HepG2 (cell line): ENCODE data around the gene RING1. TPM values are rescaled to one million over a fixed set of nuclear protein-coding genes. Genes with fewer than 3 reads are reported as not detected.
A peak's percentile ranks its signal among the peaks of the same experiment; 100 is the strongest.

Experiments
- ASH2L ChIP-seq: fragments of 300-600, 200-600 bp; sonication (generic); IDR thresholded peaks from 2 replicates; pipeline ENCODE4 v1.7.0; 2017; ENCODE audit warnings: low read depth, mild to moderate bottlenecking, moderate library complexity, mixed read lengths, low read length; ENCODE audit not compliant: insufficient read length
- CCAR2 ChIP-seq: fragments of 200-400 bp; formaldehyde crosslinking; optimal IDR thresholded peaks from 2 replicates; pipeline ENCODE3; 2018; ENCODE audit warnings: low read depth, mild to moderate bottlenecking, low read length, moderate library complexity
- EHMT2 ChIP-seq: fragments of 200-600 bp; sonication (generic); IDR thresholded peaks from 2 replicates; pipeline ENCODE4 v1.7.0; 2017; ENCODE audit warnings: antibody characterized with exemption, low read depth, low read length, borderline replicate concordance
- ESRRA ChIP-seq: sonication (generic); formaldehyde crosslinking; IDR thresholded peaks from 2 replicates; pipeline ENCODE4 v1.5.1; 2020; ENCODE audit warnings: mild to moderate bottlenecking, low read depth, missing genetic modification reagents
- ISL2 ChIP-seq: sonication (generic); formaldehyde crosslinking; IDR thresholded peaks from 2 replicates; pipeline ENCODE4 v1.5.0; 2020; ENCODE audit warnings: missing genetic modification reagents
- KDM6A ChIP-seq: IDR thresholded peaks from 2 replicates; pipeline ENCODE4 v1.6.1; 2016; ENCODE audit warnings: low read depth
- KLF13 ChIP-seq: sonication (generic); formaldehyde crosslinking; IDR thresholded peaks from 2 replicates; pipeline ENCODE4 v1.4.0; 2020; ENCODE audit warnings: mild to moderate bottlenecking, missing genetic modification reagents
- MAF1 ChIP-seq: sonication (generic); formaldehyde crosslinking; IDR thresholded peaks from 2 replicates; pipeline ENCODE4 v1.5.0; 2020; ENCODE audit warnings: missing genetic modification reagents, borderline replicate concordance
- RXRB ChIP-seq: IDR thresholded peaks from 2 replicates; pipeline ENCODE4 v1.6.1; 2016; ENCODE audit warnings: borderline replicate concordance, missing genetic modification reagents, missing compliant biosample characterization
- SAP130 ChIP-seq: IDR thresholded peaks from 2 replicates; pipeline ENCODE4 v1.6.1; 2016; ENCODE audit warnings: low read depth
- TP53 ChIP-seq: sonication (generic); formaldehyde crosslinking; conservative IDR thresholded peaks from 2 replicates; pipeline ENCODE4 v1.4.0; 2020; ENCODE audit warnings: missing genetic modification reagents
- ZFP36 ChIP-seq: fragments of 150-350 bp; IDR thresholded peaks from 2 replicates; pipeline ENCODE4 v1.6.1; 2018; ENCODE audit warnings: borderline replicate concordance, low read length, low read depth; ENCODE audit not compliant: partially characterized antibody
- ZNF317 ChIP-seq: sonication (generic); formaldehyde crosslinking; IDR thresholded peaks from 2 replicates; pipeline ENCODE4 v1.5.0; 2020; ENCODE audit warnings: mild to moderate bottlenecking, missing genetic modification reagents
- ZNF333 ChIP-seq: sonication (generic); formaldehyde crosslinking; IDR thresholded peaks from 2 replicates; pipeline ENCODE4 v1.4.0; 2020; ENCODE audit warnings: mild to moderate bottlenecking, missing genetic modification reagents, borderline replicate concordance
- ZNF709 ChIP-seq: sonication (generic); formaldehyde crosslinking; IDR thresholded peaks from 2 replicates; pipeline ENCODE4 v1.5.0; 2020; ENCODE audit warnings: mild to moderate bottlenecking, missing genetic modification reagents
- ZSCAN12 ChIP-seq: sonication (generic); formaldehyde crosslinking; IDR thresholded peaks from 2 replicates; pipeline ENCODE4 v1.9.0; 2021; ENCODE audit warnings: mild to moderate bottlenecking, missing genetic modification reagents
- polyA plus RNA-seq, 8 experiments: library from polyadenylated mRNA; depleted of rRNA in 3 of 8; stranded (reverse) in 7 of 8; unstranded in 1 of 8; fragments of >200 nt; fragmentation: Illumina TruSeq in 4 of 8; extraction: Trizol in 4 of 8; gene quantifications; 2 replicates each; pipeline versions ENCODE4 v1.2.1 to v1.2.3, GENCODE V29; 2011 to 2016; ENCODE audit warnings: low read depth in 4 of 8, missing spikeins in 1 of 8, mixed read lengths in 1 of 8; ENCODE audit not compliant: insufficient read depth in 1 of 8
- total RNA-seq, 5 experiments: library from RNA; depleted of rRNA; stranded (reverse); fragments of >200 nt; fragmentation: Illumina TruSeq; extraction: Trizol; gene quantifications; 2 replicates each; pipeline ENCODE4 v1.2.3, GENCODE V29; 2016; ENCODE audit warnings: low read depth in 1 of 5
- TF ChIP-seq, protein P1 (sequence below): sonication (generic); formaldehyde crosslinking; IDR thresholded peaks from 2 replicates; pipeline ENCODE4 v1.4.0; 2020; ENCODE audit warnings: missing genetic modification reagents
- TF ChIP-seq, protein P2 (sequence below): sonication (generic); formaldehyde crosslinking; IDR thresholded peaks from 2 replicates; pipeline ENCODE4 v1.4.0; 2020; ENCODE audit warnings: mild to moderate bottlenecking, missing genetic modification reagents, borderline replicate concordance
- TF ChIP-seq, protein P3 (sequence below): sonication (generic); formaldehyde crosslinking; IDR thresholded peaks from 2 replicates; pipeline ENCODE4 v1.4.0; 2020; ENCODE audit warnings: low read depth, mild to moderate bottlenecking, missing genetic modification reagents
- TF ChIP-seq, protein P4 (sequence below): sonication (generic); formaldehyde crosslinking; IDR thresholded peaks from 2 replicates; pipeline ENCODE4 v1.4.0; 2020; ENCODE audit warnings: mild to moderate bottlenecking, missing genetic modification reagents
- TF ChIP-seq, protein P5 (sequence below): fragments of 450-650 bp; IDR thresholded peaks from 2 replicates; pipeline ENCODE4 v1.6.1; 2017

The RING1 gene
- total and polyA plus RNA-seq, 2 of the 13 experiments (the other 11 are each of a cell fraction or from before 2014, with no cell fraction given), result 23.9 to 33.6 TPM

DNA sequence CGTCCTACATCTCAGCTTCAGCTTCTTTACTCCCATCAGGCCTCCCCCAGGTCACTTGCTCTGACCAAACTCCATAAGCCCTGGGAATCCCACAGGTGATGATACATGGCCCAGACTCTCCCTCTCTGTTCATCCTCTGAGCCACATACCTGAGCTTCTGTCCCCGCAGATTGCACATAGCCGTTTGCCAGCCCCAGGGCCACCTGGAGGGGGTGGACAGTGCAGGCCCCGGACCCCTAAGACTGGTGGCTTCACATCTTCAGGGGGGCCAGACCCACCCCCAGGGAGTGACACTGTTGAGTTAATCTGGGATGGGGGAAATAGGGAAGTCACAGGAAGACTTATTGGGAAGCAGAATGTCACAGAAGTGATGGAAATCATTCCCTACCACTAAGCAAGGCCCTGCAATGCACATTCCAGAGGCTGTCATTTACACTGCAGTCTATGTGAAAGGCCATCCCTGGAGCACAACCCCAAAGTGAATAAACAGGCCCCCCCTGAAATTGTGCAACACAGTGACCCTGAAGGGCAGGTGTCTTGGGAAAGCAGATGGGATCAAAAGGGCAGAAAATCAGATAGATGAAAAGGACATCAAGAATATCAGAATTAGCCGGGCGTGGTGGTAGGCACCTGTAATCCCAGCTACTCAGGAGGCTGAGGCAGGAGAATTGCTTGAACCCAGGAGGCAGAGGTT is 10.0 kb upstream of the RING1 start (continued):
- TF ChIP-seq TP53 (CRISPR knock-in tag) (0 out of 2 replicates have a peak, but pooled peaks have one; percentile 43), EHMT2 (no peak), ZNF709 (CRISPR knock-in tag) (no peak), ZNF317 (peak; percentile 79), ZNF333 (CRISPR knock-in tag) (no peak; the same call in 1 of the 2 replicates), RXRB (CRISPR knock-in tag) (peak; percentile 99), ISL2 (peak; percentile 83; the same call in 1 of the 2 replicates), KDM6A (peak; percentile 85), SAP130 (CRISPR knock-in tag) (peak; percentile 98), KLF13 (CRISPR knock-in tag) (no peak), ESRRA (CRISPR knock-in tag) (peak; percentile 93), MAF1 (CRISPR knock-in tag) (0 out of 2 replicates have a peak, but pooled peaks have one; percentile 26), ZSCAN12 (CRISPR knock-in tag) (no peak), CCAR2 (no peak), ASH2L (peak; percentile 82), ZFP36 (no peak)
- TF ChIP-seq, protein P1, sequence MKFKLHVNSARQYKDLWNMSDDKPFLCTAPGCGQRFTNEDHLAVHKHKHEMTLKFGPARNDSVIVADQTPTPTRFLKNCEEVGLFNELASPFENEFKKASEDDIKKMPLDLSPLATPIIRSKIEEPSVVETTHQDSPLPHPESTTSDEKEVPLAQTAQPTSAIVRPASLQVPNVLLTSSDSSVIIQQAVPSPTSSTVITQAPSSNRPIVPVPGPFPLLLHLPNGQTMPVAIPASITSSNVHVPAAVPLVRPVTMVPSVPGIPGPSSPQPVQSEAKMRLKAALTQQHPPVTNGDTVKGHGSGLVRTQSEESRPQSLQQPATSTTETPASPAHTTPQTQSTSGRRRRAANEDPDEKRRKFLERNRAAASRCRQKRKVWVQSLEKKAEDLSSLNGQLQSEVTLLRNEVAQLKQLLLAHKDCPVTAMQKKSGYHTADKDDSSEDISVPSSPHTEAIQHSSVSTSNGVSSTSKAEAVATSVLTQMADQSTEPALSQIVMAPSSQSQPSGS (CRISPR knock-in tag), result peak; percentile 81; the same call in 1 of the 2 replicates
- TF ChIP-seq, protein P2, sequence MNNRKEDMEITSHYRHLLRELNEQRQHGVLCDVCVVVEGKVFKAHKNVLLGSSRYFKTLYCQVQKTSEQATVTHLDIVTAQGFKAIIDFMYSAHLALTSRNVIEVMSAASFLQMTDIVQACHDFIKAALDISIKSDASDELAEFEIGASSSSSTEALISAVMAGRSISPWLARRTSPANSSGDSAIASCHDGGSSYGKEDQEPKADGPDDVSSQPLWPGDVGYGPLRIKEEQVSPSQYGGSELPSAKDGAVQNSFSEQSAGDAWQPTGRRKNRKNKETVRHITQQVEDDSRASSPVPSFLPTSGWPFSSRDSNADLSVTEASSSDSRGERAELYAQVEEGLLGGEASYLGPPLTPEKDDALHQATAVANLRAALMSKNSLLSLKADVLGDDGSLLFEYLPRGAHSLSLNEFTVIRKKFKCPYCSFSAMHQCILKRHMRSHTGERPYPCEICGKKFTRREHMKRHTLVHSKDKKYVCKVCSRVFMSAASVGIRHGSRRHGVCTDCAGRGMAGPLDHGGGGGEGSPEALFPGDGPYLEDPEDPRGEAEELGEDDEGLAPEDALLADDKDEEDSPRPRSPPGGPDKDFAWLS (CRISPR knock-in tag), result 0 out of 2 replicates have a peak, but pooled peaks have one; percentile 30
- TF ChIP-seq, protein P3, sequence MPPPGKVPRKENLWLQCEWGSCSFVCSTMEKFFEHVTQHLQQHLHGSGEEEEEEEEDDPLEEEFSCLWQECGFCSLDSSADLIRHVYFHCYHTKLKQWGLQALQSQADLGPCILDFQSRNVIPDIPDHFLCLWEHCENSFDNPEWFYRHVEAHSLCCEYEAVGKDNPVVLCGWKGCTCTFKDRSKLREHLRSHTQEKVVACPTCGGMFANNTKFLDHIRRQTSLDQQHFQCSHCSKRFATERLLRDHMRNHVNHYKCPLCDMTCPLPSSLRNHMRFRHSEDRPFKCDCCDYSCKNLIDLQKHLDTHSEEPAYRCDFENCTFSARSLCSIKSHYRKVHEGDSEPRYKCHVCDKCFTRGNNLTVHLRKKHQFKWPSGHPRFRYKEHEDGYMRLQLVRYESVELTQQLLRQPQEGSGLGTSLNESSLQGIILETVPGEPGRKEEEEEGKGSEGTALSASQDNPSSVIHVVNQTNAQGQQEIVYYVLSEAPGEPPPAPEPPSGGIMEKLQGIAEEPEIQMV (CRISPR knock-in tag), result peak; percentile 69
- TF ChIP-seq, protein P4, sequence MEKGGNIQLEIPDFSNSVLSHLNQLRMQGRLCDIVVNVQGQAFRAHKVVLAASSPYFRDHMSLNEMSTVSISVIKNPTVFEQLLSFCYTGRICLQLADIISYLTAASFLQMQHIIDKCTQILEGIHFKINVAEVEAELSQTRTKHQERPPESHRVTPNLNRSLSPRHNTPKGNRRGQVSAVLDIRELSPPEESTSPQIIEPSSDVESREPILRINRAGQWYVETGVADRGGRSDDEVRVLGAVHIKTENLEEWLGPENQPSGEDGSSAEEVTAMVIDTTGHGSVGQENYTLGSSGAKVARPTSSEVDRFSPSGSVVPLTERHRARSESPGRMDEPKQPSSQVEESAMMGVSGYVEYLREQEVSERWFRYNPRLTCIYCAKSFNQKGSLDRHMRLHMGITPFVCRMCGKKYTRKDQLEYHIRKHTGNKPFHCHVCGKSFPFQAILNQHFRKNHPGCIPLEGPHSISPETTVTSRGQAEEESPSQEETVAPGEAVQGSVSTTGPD (CRISPR knock-in tag), result 0 out of 2 replicates have a peak, but pooled peaks have one; percentile 29
- TF ChIP-seq, protein P5, sequence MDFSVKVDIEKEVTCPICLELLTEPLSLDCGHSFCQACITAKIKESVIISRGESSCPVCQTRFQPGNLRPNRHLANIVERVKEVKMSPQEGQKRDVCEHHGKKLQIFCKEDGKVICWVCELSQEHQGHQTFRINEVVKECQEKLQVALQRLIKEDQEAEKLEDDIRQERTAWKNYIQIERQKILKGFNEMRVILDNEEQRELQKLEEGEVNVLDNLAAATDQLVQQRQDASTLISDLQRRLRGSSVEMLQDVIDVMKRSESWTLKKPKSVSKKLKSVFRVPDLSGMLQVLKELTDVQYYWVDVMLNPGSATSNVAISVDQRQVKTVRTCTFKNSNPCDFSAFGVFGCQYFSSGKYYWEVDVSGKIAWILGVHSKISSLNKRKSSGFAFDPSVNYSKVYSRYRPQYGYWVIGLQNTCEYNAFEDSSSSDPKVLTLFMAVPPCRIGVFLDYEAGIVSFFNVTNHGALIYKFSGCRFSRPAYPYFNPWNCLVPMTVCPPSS, result no peak
